OCI-LY3 (cell line): ENCODE results near the gene HYLS1.

Experiments used
- CTCF ChIP-seq: fragments of 200-600, 300-600 bp; sonication (generic); IDR thresholded peaks from 2 replicates; pipeline ENCODE4 v1.5.1; 2014; ENCODE audit warnings: antibody characterized with exemption, low read length, low read depth
- EZH2phosphoT487 ChIP-seq: fragments of 200-600 bp; shearing (Covaris generic); IDR thresholded peaks from 2 replicates; pipeline ENCODE4 v1.6.1; 2018; ENCODE audit warnings: antibody characterized with exemption, mixed run types, low read depth

GRCh38 chr11:125924384-125925007 lies 37.0 kb downstream of the HYLS1 start:
- TF ChIP-seq CTCF (no peak), EZH2phosphoT487 (no peak)
